ENCODE data around the gene TBC1D5.

The TBC1D5 gene

GRCh38 chr3:17207019-17207418 lies 535.4 kb downstream of the TBC1D5 start:
- TF ChIP-seq PPARA (CRISPR knock-in tag; IDR thresholded peaks at IDR 0.05; ENCODE audit: borderline replicate concordance) (no peak), TCF4 (CRISPR knock-in tag; IDR thresholded peaks at IDR 0.05; ENCODE audit: borderline replicate concordance) (no peak), ZC3H10 (CRISPR knock-in tag; IDR thresholded peaks at IDR 0.05) (no peak), TOX (CRISPR knock-in tag; IDR thresholded peaks at IDR 0.05; ENCODE audit: borderline replicate concordance) (no peak), BACH2 (CRISPR knock-in tag; IDR thresholded peaks at IDR 0.05; ENCODE audit: borderline replicate concordance) (no peak), ISL1 (CRISPR knock-in tag; IDR thresholded peaks at IDR 0.05) (no peak), OSR1 (CRISPR knock-in tag; IDR thresholded peaks at IDR 0.05) (no peak), ZFP30 (CRISPR knock-in tag; IDR thresholded peaks at IDR 0.05) (no peak), ZFP3 (CRISPR knock-in tag; IDR thresholded peaks at IDR 0.05) (no peak)
- TF ChIP-seq, protein P1, sequence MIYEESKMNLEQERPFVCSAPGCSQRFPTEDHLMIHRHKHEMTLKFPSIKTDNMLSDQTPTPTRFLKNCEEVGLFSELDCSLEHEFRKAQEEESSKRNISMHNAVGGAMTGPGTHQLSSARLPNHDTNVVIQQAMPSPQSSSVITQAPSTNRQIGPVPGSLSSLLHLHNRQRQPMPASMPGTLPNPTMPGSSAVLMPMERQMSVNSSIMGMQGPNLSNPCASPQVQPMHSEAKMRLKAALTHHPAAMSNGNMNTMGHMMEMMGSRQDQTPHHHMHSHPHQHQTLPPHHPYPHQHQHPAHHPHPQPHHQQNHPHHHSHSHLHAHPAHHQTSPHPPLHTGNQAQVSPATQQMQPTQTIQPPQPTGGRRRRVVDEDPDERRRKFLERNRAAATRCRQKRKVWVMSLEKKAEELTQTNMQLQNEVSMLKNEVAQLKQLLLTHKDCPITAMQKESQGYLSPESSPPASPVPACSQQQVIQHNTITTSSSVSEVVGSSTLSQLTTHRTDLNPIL (CRISPR knock-in tag; IDR thresholded peaks at IDR 0.05; ENCODE audit: low read depth) = no peak
- no peak for ATAC-seq

- no peak for ATAC-seq
Measured at GRCh38 chr3:17204049-17204650, 538.3 kb downstream of the TBC1D5 start.

More at GRCh38 chr3:17204049-17204650, 538.3 kb downstream of the TBC1D5 start:
- no peak for TF ChIP-seq ZNF565 (CRISPR knock-in tag; conservative IDR thresholded peaks at IDR 0.05; ENCODE audit: low read depth)
- no peak for TF ChIP-seq POU6F1 (CRISPR knock-in tag; IDR thresholded peaks at IDR 0.05; ENCODE audit: borderline replicate concordance, low read depth)
- TF ChIP-seq RARB (CRISPR knock-in tag; IDR thresholded peaks at IDR 0.05) = no peak
- TF ChIP-seq TCF4 (CRISPR knock-in tag; IDR thresholded peaks at IDR 0.05; ENCODE audit: borderline replicate concordance) = no peak
- no peak for TF ChIP-seq ZC3H10 (CRISPR knock-in tag; IDR thresholded peaks at IDR 0.05)
- TF ChIP-seq BACH2 (CRISPR knock-in tag; IDR thresholded peaks at IDR 0.05; ENCODE audit: borderline replicate concordance) = no peak
- no peak for TF ChIP-seq ZFP3 (CRISPR knock-in tag; IDR thresholded peaks at IDR 0.05)
- TF ChIP-seq, protein P1 (CRISPR knock-in tag; IDR thresholded peaks at IDR 0.05; ENCODE audit: low read depth) = no peak
- TF ChIP-seq, protein P2, sequence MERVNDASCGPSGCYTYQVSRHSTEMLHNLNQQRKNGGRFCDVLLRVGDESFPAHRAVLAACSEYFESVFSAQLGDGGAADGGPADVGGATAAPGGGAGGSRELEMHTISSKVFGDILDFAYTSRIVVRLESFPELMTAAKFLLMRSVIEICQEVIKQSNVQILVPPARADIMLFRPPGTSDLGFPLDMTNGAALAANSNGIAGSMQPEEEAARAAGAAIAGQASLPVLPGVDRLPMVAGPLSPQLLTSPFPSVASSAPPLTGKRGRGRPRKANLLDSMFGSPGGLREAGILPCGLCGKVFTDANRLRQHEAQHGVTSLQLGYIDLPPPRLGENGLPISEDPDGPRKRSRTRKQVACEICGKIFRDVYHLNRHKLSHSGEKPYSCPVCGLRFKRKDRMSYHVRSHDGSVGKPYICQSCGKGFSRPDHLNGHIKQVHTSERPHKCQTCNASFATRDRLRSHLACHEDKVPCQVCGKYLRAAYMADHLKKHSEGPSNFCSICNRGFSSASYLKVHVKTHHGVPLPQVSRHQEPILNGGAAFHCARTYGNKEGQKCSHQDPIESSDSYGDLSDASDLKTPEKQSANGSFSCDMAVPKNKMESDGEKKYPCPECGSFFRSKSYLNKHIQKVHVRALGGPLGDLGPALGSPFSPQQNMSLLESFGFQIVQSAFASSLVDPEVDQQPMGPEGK (CRISPR knock-in tag; IDR thresholded peaks at IDR 0.05; ENCODE audit: borderline replicate concordance) = no peak
- TF ChIP-seq TOX (CRISPR knock-in tag; IDR thresholded peaks at IDR 0.05; ENCODE audit: borderline replicate concordance) = no peak
- TF ChIP-seq, protein P3, sequence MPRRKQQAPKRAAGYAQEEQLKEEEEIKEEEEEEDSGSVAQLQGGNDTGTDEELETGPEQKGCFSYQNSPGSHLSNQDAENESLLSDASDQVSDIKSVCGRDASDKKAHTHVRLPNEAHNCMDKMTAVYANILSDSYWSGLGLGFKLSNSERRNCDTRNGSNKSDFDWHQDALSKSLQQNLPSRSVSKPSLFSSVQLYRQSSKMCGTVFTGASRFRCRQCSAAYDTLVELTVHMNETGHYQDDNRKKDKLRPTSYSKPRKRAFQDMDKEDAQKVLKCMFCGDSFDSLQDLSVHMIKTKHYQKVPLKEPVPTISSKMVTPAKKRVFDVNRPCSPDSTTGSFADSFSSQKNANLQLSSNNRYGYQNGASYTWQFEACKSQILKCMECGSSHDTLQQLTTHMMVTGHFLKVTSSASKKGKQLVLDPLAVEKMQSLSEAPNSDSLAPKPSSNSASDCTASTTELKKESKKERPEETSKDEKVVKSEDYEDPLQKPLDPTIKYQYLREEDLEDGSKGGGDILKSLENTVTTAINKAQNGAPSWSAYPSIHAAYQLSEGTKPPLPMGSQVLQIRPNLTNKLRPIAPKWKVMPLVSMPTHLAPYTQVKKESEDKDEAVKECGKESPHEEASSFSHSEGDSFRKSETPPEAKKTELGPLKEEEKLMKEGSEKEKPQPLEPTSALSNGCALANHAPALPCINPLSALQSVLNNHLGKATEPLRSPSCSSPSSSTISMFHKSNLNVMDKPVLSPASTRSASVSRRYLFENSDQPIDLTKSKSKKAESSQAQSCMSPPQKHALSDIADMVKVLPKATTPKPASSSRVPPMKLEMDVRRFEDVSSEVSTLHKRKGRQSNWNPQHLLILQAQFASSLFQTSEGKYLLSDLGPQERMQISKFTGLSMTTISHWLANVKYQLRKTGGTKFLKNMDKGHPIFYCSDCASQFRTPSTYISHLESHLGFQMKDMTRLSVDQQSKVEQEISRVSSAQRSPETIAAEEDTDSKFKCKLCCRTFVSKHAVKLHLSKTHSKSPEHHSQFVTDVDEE (CRISPR knock-in tag; IDR thresholded peaks at IDR 0.05) = no peak
- no peak for TF ChIP-seq PPARA (CRISPR knock-in tag; IDR thresholded peaks at IDR 0.05; ENCODE audit: borderline replicate concordance)
- no peak for TF ChIP-seq ISL1 (CRISPR knock-in tag; IDR thresholded peaks at IDR 0.05)
- no peak for TF ChIP-seq CSRNP3 (CRISPR knock-in tag; IDR thresholded peaks at IDR 0.05)
- no peak for TF ChIP-seq GLIS3 (CRISPR knock-in tag; IDR thresholded peaks at IDR 0.05)
- TF ChIP-seq ZNF70 (CRISPR knock-in tag; IDR thresholded peaks at IDR 0.05) = no peak
- no peak for TF ChIP-seq CSDC2 (CRISPR knock-in tag; IDR thresholded peaks at IDR 0.05)
- no peak for TF ChIP-seq SNAI2 (CRISPR knock-in tag; IDR thresholded peaks at IDR 0.05)
- TF ChIP-seq OSR1 (CRISPR knock-in tag; IDR thresholded peaks at IDR 0.05) = no peak

Data from SK-N-SH treated with all-trans-retinoic acid at 6 μM for 48 hours (cell line).